Mesenchymal stem cell (in vitro differentiated cells and primary cell): ENCODE results near the gene ETV6.

Experiments
- DNase-seq: peaks from one replicate; pipeline ENCODE4 v3.0.0-alpha.2; 2013
- H2AFZ ChIP-seq: one replicate; pipeline ENCODE4 v1.6.1; 2013; ENCODE audit warnings: low read depth, mild to moderate bottlenecking, control low read depth, inconsistent platforms, low read length, moderate library complexity
- H2AK5ac ChIP-seq: 2 replicates; pipeline ENCODE4 v1.6.1; 2013; ENCODE audit warnings: low read length, moderate library complexity, mild to moderate bottlenecking, inconsistent platforms; ENCODE audit not compliant: severe bottlenecking
- H2BK120ac ChIP-seq: one replicate; pipeline ENCODE4 v1.6.1; 2013; ENCODE audit warnings: low read depth, mild to moderate bottlenecking, inconsistent platforms, low read length, moderate library complexity
- H2BK12ac ChIP-seq, 2 experiments: one replicate each; pipeline ENCODE4 v1.6.1; 2013; ENCODE audit warnings: inconsistent platforms in 2 of 2, low read length in 2 of 2, mild to moderate bottlenecking in 2 of 2, moderate library complexity in 2 of 2, control low read depth in 1 of 2
- H2BK15ac ChIP-seq: one replicate; pipeline ENCODE4 v1.6.1; 2013; ENCODE audit warnings: mild to moderate bottlenecking, low read depth, inconsistent platforms; ENCODE audit not compliant: poor library complexity, severe bottlenecking
- H2BK5ac ChIP-seq: 2 replicates; pipeline ENCODE4 v1.6.1; 2013; ENCODE audit warnings: low read depth, mild to moderate bottlenecking, low read length, control low read depth, inconsistent platforms; ENCODE audit not compliant: poor library complexity, severe bottlenecking
- H3K14ac ChIP-seq, 2 experiments: one replicate each; pipeline ENCODE4 v1.6.1; 2013; ENCODE audit warnings: inconsistent platforms in 2 of 2, low read length in 2 of 2, control low read depth in 1 of 2, mild to moderate bottlenecking in 1 of 2, moderate library complexity in 1 of 2
- H3K18ac ChIP-seq, 2 experiments: one replicate each; pipeline ENCODE4 v1.6.1; 2013; ENCODE audit warnings: inconsistent platforms in 2 of 2, low read length in 2 of 2, control low read depth in 1 of 2, low read depth in 1 of 2, mild to moderate bottlenecking in 1 of 2
- H3K23ac ChIP-seq, 2 experiments: one replicate each; pipeline ENCODE4 v1.6.1; 2013; ENCODE audit warnings: inconsistent platforms in 2 of 2, low read length in 2 of 2, mild to moderate bottlenecking in 2 of 2, moderate library complexity in 2 of 2, control low read depth in 1 of 2
- H3K27ac ChIP-seq: 2 replicates; pipeline ENCODE4 v1.5.1; 2013; ENCODE audit warnings: mild to moderate bottlenecking, moderate library complexity, low read length, control low read depth, inconsistent platforms; ENCODE audit not compliant: poor library complexity, severe bottlenecking
- H3K27me3 ChIP-seq, 2 experiments: 2 replicates each; pipeline versions ENCODE4 v1.6.1 to v1.7.0; 2013; ENCODE audit warnings: low read length in 2 of 2, mild to moderate bottlenecking in 2 of 2, moderate library complexity in 2 of 2, control low read depth in 1 of 2, inconsistent platforms in 1 of 2; ENCODE audit not compliant: control insufficient read depth in 1 of 2, insufficient read depth in 1 of 2
- H3K36me3 ChIP-seq, 2 experiments: 2 replicates each; pipeline versions ENCODE4 v1.6.1 to v1.7.0; 2013; ENCODE audit warnings: low read length in 2 of 2, control low read depth in 1 of 2, inconsistent platforms in 1 of 2, low read depth in 1 of 2, mild to moderate bottlenecking in 1 of 2; ENCODE audit not compliant: insufficient read depth in 2 of 2, control insufficient read depth in 1 of 2
- H3K4ac ChIP-seq, 2 experiments: one replicate each; pipeline ENCODE4 v1.6.1; 2013; ENCODE audit warnings: inconsistent platforms in 2 of 2, low read length in 2 of 2, mild to moderate bottlenecking in 2 of 2, moderate library complexity in 2 of 2, control low read depth in 1 of 2, low read depth in 1 of 2
- H3K4me1 ChIP-seq: 2 replicates; pipeline ENCODE4 v1.6.1; 2013; ENCODE audit warnings: low read depth, low read length, control low read depth; ENCODE audit not compliant: control insufficient read depth, insufficient read depth
- H3K4me2 ChIP-seq: 2 replicates; pipeline ENCODE4 v1.6.1; 2013; ENCODE audit warnings: low read length, mild to moderate bottlenecking, inconsistent platforms; ENCODE audit not compliant: poor library complexity, severe bottlenecking
- H3K4me3 ChIP-seq, 2 experiments: 2 replicates each; pipeline versions ENCODE4 v1.5.1 to v1.7.0; 2013; ENCODE audit warnings: low read length in 2 of 2, mild to moderate bottlenecking in 2 of 2, control low read depth in 1 of 2, low read depth in 1 of 2; ENCODE audit not compliant: insufficient read depth in 1 of 2
- H3K79me1 ChIP-seq: replicated peaks from 2 replicates; pipeline ENCODE4 v1.6.1; 2013; ENCODE audit warnings: mild to moderate bottlenecking, control low read depth, low read length, inconsistent platforms; ENCODE audit not compliant: poor library complexity, severe bottlenecking
- H3K9ac ChIP-seq: 2 replicates; pipeline ENCODE4 v1.7.0; 2013; ENCODE audit warnings: mild to moderate bottlenecking, low read length, moderate library complexity
- H3K9me3 ChIP-seq: 2 replicates; pipeline ENCODE4 v1.7.0; 2013; ENCODE audit warnings: mild to moderate bottlenecking, low read length; ENCODE audit not compliant: control insufficient read depth
- H4K8ac ChIP-seq: one replicate; pipeline ENCODE4 v1.6.1; 2013; ENCODE audit warnings: inconsistent platforms, mild to moderate bottlenecking, low read length, moderate library complexity
- H4K91ac ChIP-seq: one replicate; pipeline ENCODE4 v1.6.1; 2013; ENCODE audit warnings: mild to moderate bottlenecking, low read length, inconsistent platforms
- WGBS: methylation state at CpG from one replicate; pipeline ENCODE4 v1.1.7; 2013; ENCODE audit warnings: mixed read lengths; 5-methylcytosine and 5-hydroxymethylcytosine counted together

The ETV6 gene

GRCh38 chr12:11697670-11698387, 48.4 kb downstream of the ETV6 start:
- WGBS, result no CpG with 5 or more reads among the region's 3 CpGs
- Histone ChIP-seq H3K9me3 (no peaks in the 10 kb centered on the region), H2AK5ac (no peak overlapping the region), H3K18ac (no peak overlapping the region), H3K27me3 (no peaks in the 10 kb centered on the region), H2BK120ac (no peak overlapping the region), H3K4me1 (peaks cover 8% of the 10 kb centered on the region), H4K91ac (no peak overlapping the region), H2AFZ (no peak overlapping the region), H3K14ac (no peak overlapping the region), H3K4ac (no peak overlapping the region), H2BK12ac (no peak overlapping the region), H3K4me3 (peak overlapping the region in 1 of 2 experiments; percentile 28), H3K9ac (peak overlapping the region; percentile 83), H3K27ac (no peak overlapping the region), H2BK5ac (no peak overlapping the region), H2BK15ac (no peak overlapping the region), H3K4me2 (no peak overlapping the region), H3K23ac (no peak overlapping the region), H3K36me3 (peaks cover 0 to 4% of the 10 kb centered on the region in 2 experiments), H3K79me1 (peaks cover 34% of the 10 kb centered on the region), H4K8ac (no peak overlapping the region)
- DNase-seq, result no peak

- H3K4ac ChIP-seq, result no peak overlapping the region
- H4K8ac ChIP-seq, result no peak overlapping the region
- H2BK12ac ChIP-seq, result no peak overlapping the region
- H4K91ac ChIP-seq, result no peak overlapping the region
- H3K9ac ChIP-seq, result peak overlapping the region; percentile 83
- H2BK5ac ChIP-seq, result no peak overlapping the region
- no peak overlapping the region for H3K23ac ChIP-seq
- peaks cover 8% of the 10 kb centered on the region for H3K4me1 ChIP-seq
- H2BK120ac ChIP-seq, result no peak overlapping the region
- H3K9me3 ChIP-seq, result no peaks in the 10 kb centered on the region
- no peak overlapping the region for H3K27ac ChIP-seq
- H2BK15ac ChIP-seq, result no peak overlapping the region
- H3K79me1 ChIP-seq, result peaks cover 26% of the 10 kb centered on the region
- H2AK5ac ChIP-seq, result no peak overlapping the region
- no peak overlapping the region for H3K4me3 ChIP-seq
- no peak overlapping the region for H3K14ac ChIP-seq
- H3K4me2 ChIP-seq, result no peak overlapping the region
- H2AFZ ChIP-seq, result no peak overlapping the region
- no CpG with 5 or more reads among the region's 2 CpGs for WGBS
- no peak for DNase-seq
- no peaks in the 10 kb centered on the region for H3K36me3 ChIP-seq
- no peak overlapping the region for H3K18ac ChIP-seq
- H3K27me3 ChIP-seq, result no peaks in the 10 kb centered on the region
These were observed 49.3 kb downstream of the ETV6 start for GRCh38 chr12:11698729-11699128.

- H3K36me3 ChIP-seq, result no peaks in the 10 kb centered on the region
- no peak overlapping the region for H2BK5ac ChIP-seq
- H3K9me3 ChIP-seq, result no peaks in the 10 kb centered on the region
- peak overlapping the region; percentile 29 for H2BK120ac ChIP-seq
- no peak overlapping the region for H3K23ac ChIP-seq
- H2BK12ac ChIP-seq, result peak overlapping the region in 1 of 2 experiments; percentile 77
- H2BK15ac ChIP-seq, result no peak overlapping the region
- peak overlapping the region; percentile 84 for H4K8ac ChIP-seq
- H2AFZ ChIP-seq, result no peak overlapping the region
- no peaks in the 10 kb centered on the region for H3K27me3 ChIP-seq
- H3K9ac ChIP-seq, result no peak overlapping the region
- H3K4ac ChIP-seq, result peak overlapping the region in 1 of 2 experiments; percentile 39
- peak overlapping the region; percentile 17 for H3K27ac ChIP-seq
- peak; percentile 60 for DNase-seq
- H3K14ac ChIP-seq, result no peak overlapping the region
- H3K18ac ChIP-seq, result peak overlapping the region; percentile 50
- peaks cover 11% of the 10 kb centered on the region for H3K4me1 ChIP-seq
- no peak overlapping the region for H3K4me3 ChIP-seq
- H4K91ac ChIP-seq, result peak overlapping the region; percentile 64
- H2AK5ac ChIP-seq, result peak overlapping the region; percentile 49
- 60% methylated on average over 6 of the region's 6 CpGs for WGBS
- peaks cover 20% of the 10 kb centered on the region for H3K79me1 ChIP-seq
- H3K4me2 ChIP-seq, result no peak overlapping the region
These were observed 52.0 kb downstream of the ETV6 start for GRCh38 chr12:11701433-11701832.

- WGBS, result 94% methylated on average over 3 of the region's 5 CpGs
- Histone ChIP-seq H3K4me1 (peaks cover 18% of the 10 kb centered on the region), H3K9ac (no peak overlapping the region), H2BK120ac (no peak overlapping the region), H3K18ac (no peak overlapping the region), H3K4me2 (no peak overlapping the region), H4K91ac (no peak overlapping the region), H2BK5ac (no peak overlapping the region), H2BK15ac (no peak overlapping the region), H3K27ac (no peak overlapping the region), H3K27me3 (no peaks in the 10 kb centered on the region), H4K8ac (no peak overlapping the region), H2AFZ (no peak overlapping the region), H3K79me1 (peaks cover 15% of the 10 kb centered on the region), H3K4me3 (no peak overlapping the region), H3K14ac (no peak overlapping the region), H3K9me3 (no peaks in the 10 kb centered on the region), H3K4ac (no peak overlapping the region), H2BK12ac (no peak overlapping the region), H3K23ac (no peak overlapping the region), H3K36me3 (no peaks in the 10 kb centered on the region), H2AK5ac (no peak overlapping the region)
- no peak for DNase-seq
These were observed 53.5 kb downstream of the ETV6 start for GRCh38 chr12:11702959-11703358.
